ENCODE measurements around the gene LZTR1.

DNA sequence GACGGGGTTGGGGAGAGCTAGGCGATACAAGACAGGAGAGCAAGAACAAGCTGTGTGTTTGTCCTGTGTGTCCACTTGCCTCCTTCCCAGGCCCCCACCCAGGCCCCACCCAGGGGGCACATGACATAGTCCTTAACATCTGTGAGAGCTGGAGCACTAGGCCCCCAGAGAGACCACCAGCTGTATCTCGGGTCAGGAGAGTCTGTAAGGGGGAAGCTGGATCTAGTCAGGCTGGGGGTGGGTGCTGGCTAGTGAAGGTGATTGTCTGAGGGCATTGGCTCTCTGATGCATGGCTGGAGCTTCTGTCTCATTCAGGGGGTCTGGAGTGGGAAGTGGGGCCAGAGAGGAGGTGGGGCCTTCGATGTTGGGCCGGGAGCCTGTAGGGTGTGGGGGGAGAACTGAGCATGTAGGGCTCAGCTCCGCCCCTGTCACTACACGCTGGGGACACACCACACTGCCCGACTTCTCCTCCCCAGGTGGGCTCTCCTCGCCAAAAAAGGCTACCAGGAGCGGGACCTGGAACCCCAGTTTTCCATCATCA lies 33.4 kb downstream of the LZTR1 start:
- TF ChIP-seq, protein P1, sequence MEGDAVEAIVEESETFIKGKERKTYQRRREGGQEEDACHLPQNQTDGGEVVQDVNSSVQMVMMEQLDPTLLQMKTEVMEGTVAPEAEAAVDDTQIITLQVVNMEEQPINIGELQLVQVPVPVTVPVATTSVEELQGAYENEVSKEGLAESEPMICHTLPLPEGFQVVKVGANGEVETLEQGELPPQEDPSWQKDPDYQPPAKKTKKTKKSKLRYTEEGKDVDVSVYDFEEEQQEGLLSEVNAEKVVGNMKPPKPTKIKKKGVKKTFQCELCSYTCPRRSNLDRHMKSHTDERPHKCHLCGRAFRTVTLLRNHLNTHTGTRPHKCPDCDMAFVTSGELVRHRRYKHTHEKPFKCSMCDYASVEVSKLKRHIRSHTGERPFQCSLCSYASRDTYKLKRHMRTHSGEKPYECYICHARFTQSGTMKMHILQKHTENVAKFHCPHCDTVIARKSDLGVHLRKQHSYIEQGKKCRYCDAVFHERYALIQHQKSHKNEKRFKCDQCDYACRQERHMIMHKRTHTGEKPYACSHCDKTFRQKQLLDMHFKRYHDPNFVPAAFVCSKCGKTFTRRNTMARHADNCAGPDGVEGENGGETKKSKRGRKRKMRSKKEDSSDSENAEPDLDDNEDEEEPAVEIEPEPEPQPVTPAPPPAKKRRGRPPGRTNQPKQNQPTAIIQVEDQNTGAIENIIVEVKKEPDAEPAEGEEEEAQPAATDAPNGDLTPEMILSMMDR (conservative IDR thresholded peaks at IDR 0.05; ENCODE audit: low read depth, low read length): no peak
- no peak for TF ChIP-seq EZH2 (IDR thresholded peaks at IDR 0.05; ENCODE audit: borderline replicate concordance, low read depth, low read length, poor library complexity, severe bottlenecking)

Data from A673 (cell line).